ENCODE measurements around the gene DOCK2. TPM values are rescaled to one million over a fixed set of nuclear protein-coding genes. Genes with fewer than 3 reads are reported as not detected.

Gene DOCK2
- total RNA-seq, 3 donors from 2014 or later: 13.4 to 43.8 (median 19.8) TPM

DNA sequence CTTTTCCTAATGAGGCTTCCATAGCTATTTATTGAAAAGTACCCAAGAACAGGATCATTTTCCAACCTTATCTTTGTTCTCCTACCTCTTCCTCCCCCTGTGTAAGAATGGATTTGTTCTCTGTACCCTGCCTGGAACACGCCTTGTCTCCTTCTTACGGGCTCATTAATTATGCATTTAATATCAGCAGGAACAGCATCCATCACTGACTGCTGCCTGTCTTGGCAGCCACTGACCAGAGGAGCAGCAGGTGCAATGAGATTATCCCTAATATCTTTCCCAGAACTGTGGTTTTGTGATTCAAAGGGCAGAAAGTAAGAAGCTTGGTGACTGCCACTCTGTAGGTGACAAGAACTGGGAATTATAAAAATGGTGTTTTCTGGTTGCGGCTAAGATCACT is 362.5 kb downstream of the DOCK2 start:
- H3K36me3 ChIP-seq: no peaks in the 10 kb centered on the region
- H3K4me1 ChIP-seq: no peaks in the 10 kb centered on the region
- TF ChIP-seq CTCF (IDR thresholded peaks at IDR 0.05) (no peak), POLR2A (IDR thresholded peaks at IDR 0.05) (no peak), POLR2AphosphoS5 (IDR thresholded peaks at IDR 0.05) (no peak)
- intact Hi-C loops (cut with DNase I; ENCODE audit: low total_unique reads): no loop called here
- H3K27me3 ChIP-seq: no peaks in the 10 kb centered on the region
- H3K9me3 ChIP-seq: no peaks in the 10 kb centered on the region
- no peak for DNase-seq (ENCODE audit: low spot score in 2 of 2)
- H3K4me3 ChIP-seq: no peak overlapping the region
- H3K27ac ChIP-seq: no peak overlapping the region

- intact Hi-C loops (cut with DNase I; ENCODE audit: low total_unique reads): no loop called here
- no peak for DNase-seq (ENCODE audit: low spot score in 2 of 2)
- no peak for TF ChIP-seq POLR2AphosphoS5 (IDR thresholded peaks at IDR 0.05)
- TF ChIP-seq CTCF (IDR thresholded peaks at IDR 0.05): no peak
- TF ChIP-seq POLR2A (IDR thresholded peaks at IDR 0.05): no peak
- Histone ChIP-seq H3K27me3 (no peaks in the 10 kb centered on the region), H3K4me1 (no peaks in the 10 kb centered on the region), H3K27ac (no peak overlapping the region), H3K9me3 (no peaks in the 10 kb centered on the region), H3K36me3 (no peaks in the 10 kb centered on the region), H3K4me3 (no peak overlapping the region)
Measured at GRCh38 chr5:170000155-170000554, 363.1 kb downstream of the DOCK2 start.

DNA sequence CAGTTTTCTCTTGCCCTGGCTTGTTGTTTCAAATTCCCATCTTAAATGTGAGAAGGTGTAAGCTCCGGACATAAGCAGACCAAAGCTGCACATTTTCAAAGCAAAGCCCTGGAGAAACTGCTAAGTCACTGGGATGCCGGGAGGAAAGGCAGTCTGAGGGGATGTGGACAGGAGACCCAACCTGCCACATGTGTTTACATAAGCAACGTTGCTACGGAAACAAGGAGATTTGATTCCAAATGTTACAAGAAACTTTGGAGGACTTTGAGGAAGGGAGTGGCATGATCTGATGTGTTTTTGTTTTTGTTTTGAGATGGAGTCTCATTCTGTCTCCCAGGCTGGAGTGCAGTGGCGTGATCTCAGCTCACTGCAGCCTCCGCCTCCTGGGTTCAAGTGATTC is 368.9 kb downstream of the DOCK2 start:
- H3K4me1 ChIP-seq: no peaks in the 10 kb centered on the region
- no peak for DNase-seq (ENCODE audit: low spot score in 2 of 2)
- no peaks in the 10 kb centered on the region for H3K9me3 ChIP-seq
- no peak overlapping the region for H3K4me3 ChIP-seq
- TF ChIP-seq CTCF (IDR thresholded peaks at IDR 0.05) (no peak), POLR2A (IDR thresholded peaks at IDR 0.05) (no peak), POLR2AphosphoS5 (IDR thresholded peaks at IDR 0.05) (no peak)
- no peaks in the 10 kb centered on the region for H3K27me3 ChIP-seq
- no peaks in the 10 kb centered on the region for H3K36me3 ChIP-seq
- intact Hi-C loops (cut with DNase I; ENCODE audit: low total_unique reads): no loop called here
- H3K27ac ChIP-seq: no peak overlapping the region

GRCh38 chr5:170008376-170008775 is 371.3 kb downstream of the DOCK2 start:
- H3K4me1 ChIP-seq: no peaks in the 10 kb centered on the region
- H3K36me3 ChIP-seq: no peaks in the 10 kb centered on the region
- TF ChIP-seq CTCF (IDR thresholded peaks at IDR 0.05) (no peak), POLR2AphosphoS5 (IDR thresholded peaks at IDR 0.05) (no peak), POLR2A (IDR thresholded peaks at IDR 0.05) (no peak)
- H3K4me3 ChIP-seq: no peak overlapping the region
- intact Hi-C loops (cut with DNase I; ENCODE audit: low total_unique reads): no loop called here
- no peaks in the 10 kb centered on the region for H3K9me3 ChIP-seq
- no peak overlapping the region for H3K27ac ChIP-seq
- no peak for DNase-seq (ENCODE audit: low spot score in 2 of 2)
- H3K27me3 ChIP-seq: no peaks in the 10 kb centered on the region

GRCh38 chr5:170010595-170010994 is 373.5 kb downstream of the DOCK2 start:
- intact Hi-C loops (cut with DNase I; ENCODE audit: low total_unique reads): no loop called here
- no peaks in the 10 kb centered on the region for H3K36me3 ChIP-seq
- H3K9me3 ChIP-seq: no peaks in the 10 kb centered on the region
- H3K27ac ChIP-seq: no peak overlapping the region
- TF ChIP-seq POLR2AphosphoS5 (IDR thresholded peaks at IDR 0.05) (no peak), POLR2A (IDR thresholded peaks at IDR 0.05) (no peak), CTCF (IDR thresholded peaks at IDR 0.05) (no peak)
- no peaks in the 10 kb centered on the region for H3K4me1 ChIP-seq
- no peaks in the 10 kb centered on the region for H3K27me3 ChIP-seq
- no peak overlapping the region for H3K4me3 ChIP-seq
- DNase-seq (ENCODE audit: low spot score in 2 of 2): peak in 1 of 2 donors; percentile 22
